GM12865 (cell line): ENCODE measurements around the gene ZNF516.
A peak's percentile ranks its signal among the peaks of the same experiment; 100 is the strongest.

Experiments
- DNase-seq: peaks from one replicate; pipeline ENCODE4 v3.0.0; 2010; ENCODE audit warnings: low read depth
- H3K4me3 ChIP-seq: 2 replicates; pipeline ENCODE4 v1.5.1; 2011; ENCODE audit warnings: mild to moderate bottlenecking, low read depth, low read length, control low read depth
- CTCF ChIP-seq: IDR thresholded peaks from 2 replicates; pipeline ENCODE4 v1.5.1; 2011; ENCODE audit warnings: low read length, control low read depth, low read depth, inconsistent platforms; ENCODE audit not compliant: insufficient read depth; ENCODE audit errors: missing control alignments

ZNF516 gene

GRCh38 chr18:76494231-76495005, 624 bp downstream of the ZNF516 start:
- no peak for TF ChIP-seq CTCF
- H3K4me3 ChIP-seq, result peak overlapping the region; percentile 56
- peak; percentile 48 for DNase-seq

GRCh38 chr18:76493213-76494161, 1.6 kb downstream of the ZNF516 start:
- peak overlapping the region; percentile 56 for H3K4me3 ChIP-seq
- no peak for TF ChIP-seq CTCF
- DNase-seq, result peak; percentile 73

- peak overlapping the region; percentile 56 for H3K4me3 ChIP-seq
- peak; percentile 100 for DNase-seq
- no peak for TF ChIP-seq CTCF
These were observed 2.3 kb downstream of the ZNF516 start for GRCh38 chr18:76492669-76493212.

- H3K4me3 ChIP-seq, result peak overlapping the region; percentile 56
- peak; percentile 45 for DNase-seq
- TF ChIP-seq CTCF, result no peak
These were observed 3.0 kb downstream of the ZNF516 start for GRCh38 chr18:76491776-76492668.

- peak; percentile 83 for DNase-seq
- no peak for TF ChIP-seq CTCF
- peak overlapping the region; percentile 56 for H3K4me3 ChIP-seq
These were observed 3.6 kb downstream of the ZNF516 start for GRCh38 chr18:76491473-76491775.

GRCh38 chr18:76490670-76491472, 4.2 kb downstream of the ZNF516 start:
- no peak for TF ChIP-seq CTCF
- peak overlapping the region; percentile 66 for H3K4me3 ChIP-seq
- DNase-seq, result peak; percentile 58
